ENCODE data around the gene CHI3L2.

DNA sequence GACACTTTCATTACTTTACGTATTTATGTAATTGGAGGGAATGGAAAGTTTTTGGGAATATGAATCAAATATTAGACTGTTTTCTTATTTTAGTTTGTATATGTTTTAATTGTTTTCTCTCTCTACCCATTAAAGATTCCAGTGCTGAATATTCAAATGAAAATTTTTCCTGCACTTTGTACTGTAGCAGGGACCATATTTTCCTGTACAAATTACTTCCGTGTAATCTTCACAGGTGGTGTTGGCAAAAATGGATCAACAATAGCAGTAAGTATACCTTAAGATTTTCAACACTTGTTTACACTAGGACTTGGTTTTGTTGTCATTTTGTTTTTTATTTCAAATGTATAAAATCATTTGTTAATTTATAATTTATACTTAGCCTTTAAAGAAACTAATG lies 45.5 kb upstream of the CHI3L2 start:
- TF ChIP-seq POLR2AphosphoS5 (IDR thresholded peaks at IDR 0.05) (no peak), POLR2A (IDR thresholded peaks at IDR 0.05) (no peak)
- TF ChIP-seq, protein P1, sequence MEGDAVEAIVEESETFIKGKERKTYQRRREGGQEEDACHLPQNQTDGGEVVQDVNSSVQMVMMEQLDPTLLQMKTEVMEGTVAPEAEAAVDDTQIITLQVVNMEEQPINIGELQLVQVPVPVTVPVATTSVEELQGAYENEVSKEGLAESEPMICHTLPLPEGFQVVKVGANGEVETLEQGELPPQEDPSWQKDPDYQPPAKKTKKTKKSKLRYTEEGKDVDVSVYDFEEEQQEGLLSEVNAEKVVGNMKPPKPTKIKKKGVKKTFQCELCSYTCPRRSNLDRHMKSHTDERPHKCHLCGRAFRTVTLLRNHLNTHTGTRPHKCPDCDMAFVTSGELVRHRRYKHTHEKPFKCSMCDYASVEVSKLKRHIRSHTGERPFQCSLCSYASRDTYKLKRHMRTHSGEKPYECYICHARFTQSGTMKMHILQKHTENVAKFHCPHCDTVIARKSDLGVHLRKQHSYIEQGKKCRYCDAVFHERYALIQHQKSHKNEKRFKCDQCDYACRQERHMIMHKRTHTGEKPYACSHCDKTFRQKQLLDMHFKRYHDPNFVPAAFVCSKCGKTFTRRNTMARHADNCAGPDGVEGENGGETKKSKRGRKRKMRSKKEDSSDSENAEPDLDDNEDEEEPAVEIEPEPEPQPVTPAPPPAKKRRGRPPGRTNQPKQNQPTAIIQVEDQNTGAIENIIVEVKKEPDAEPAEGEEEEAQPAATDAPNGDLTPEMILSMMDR (IDR thresholded peaks at IDR 0.05), result no peak
